ENCODE results near the gene PMIS2.
A peak's percentile ranks its signal among the peaks of the same experiment; 100 is the strongest.

Gene PMIS2

GRCh38 chr19:35549174-35549788, 36.7 kb upstream of the PMIS2 start:
- Histone ChIP-seq H3K4me1 (ENCODE audit: control insufficient read depth, insufficient read depth, low read length) (peaks cover 14% of the 10 kb centered on the region), H3K9me3 (ENCODE audit: control insufficient read depth, low read length) (no peaks in the 10 kb centered on the region), H3K27me3 (replicated peaks; ENCODE audit: control insufficient read depth, insufficient read depth, low read length) (no peaks in the 10 kb centered on the region), H3K9ac (ENCODE audit: low read length) (no peak overlapping the region), H3K36me3 (ENCODE audit: control insufficient read depth, insufficient read depth, low read length, severe bottlenecking) (peaks cover 4% of the 10 kb centered on the region), H3K4me3 (ENCODE audit: low read length) (no peak overlapping the region)
- peak; percentile 92 for DNase-seq (ENCODE audit: low read depth)

- Histone ChIP-seq H3K4me3 (ENCODE audit: low read length) (no peak overlapping the region), H3K9ac (ENCODE audit: low read length) (no peak overlapping the region), H3K9me3 (ENCODE audit: control insufficient read depth, low read length) (no peaks in the 10 kb centered on the region), H3K36me3 (ENCODE audit: control insufficient read depth, insufficient read depth, low read length, severe bottlenecking) (peaks cover 4% of the 10 kb centered on the region), H3K27me3 (replicated peaks; ENCODE audit: control insufficient read depth, insufficient read depth, low read length) (no peaks in the 10 kb centered on the region), H3K4me1 (ENCODE audit: control insufficient read depth, insufficient read depth, low read length) (peaks cover 9% of the 10 kb centered on the region)
- no peak for DNase-seq (ENCODE audit: low read depth)
Observed at GRCh38 chr19:35549879-35550523, 36.0 kb upstream of the PMIS2 start.

DNA sequence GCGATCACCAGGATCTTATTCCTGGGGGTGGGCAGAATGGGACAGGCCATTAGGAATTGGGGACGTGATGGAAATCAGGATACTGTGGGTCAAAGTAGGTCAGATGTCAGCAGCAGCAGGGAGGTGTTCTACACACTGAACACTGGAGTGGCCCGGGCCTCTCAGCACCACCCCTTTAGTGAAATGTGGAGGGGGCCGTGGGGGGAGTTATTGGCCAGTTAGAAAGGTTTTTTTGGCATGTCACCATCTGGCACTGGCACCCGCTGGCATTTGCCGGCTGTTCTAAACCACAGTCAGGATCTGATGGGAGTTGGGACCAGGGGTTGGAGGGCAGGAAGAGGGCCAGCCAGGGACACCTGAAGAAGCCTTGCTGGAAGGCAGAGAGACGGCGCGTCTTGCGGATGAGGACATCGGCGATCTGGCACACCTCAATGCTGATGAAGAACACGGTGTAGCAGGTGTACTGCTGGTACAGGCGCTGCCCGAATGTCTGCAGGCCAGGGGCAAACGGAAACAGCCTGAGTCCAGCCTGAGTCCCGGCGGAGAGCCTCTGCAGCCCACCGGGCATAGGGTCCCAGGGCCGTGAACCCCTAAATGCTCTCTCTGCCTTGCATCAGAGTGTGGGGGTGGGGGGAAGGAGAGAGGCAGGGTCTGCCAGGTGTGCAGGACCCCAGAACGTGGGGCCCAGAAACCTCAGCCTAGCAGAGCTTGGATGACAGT, 34.7 kb upstream of the PMIS2 start:
- Histone ChIP-seq H3K9me3 (ENCODE audit: control insufficient read depth, low read length) (no peaks in the 10 kb centered on the region), H3K4me3 (ENCODE audit: low read length) (no peak overlapping the region), H3K9ac (ENCODE audit: low read length) (no peak overlapping the region), H3K27me3 (replicated peaks; ENCODE audit: control insufficient read depth, insufficient read depth, low read length) (peaks cover 6% of the 10 kb centered on the region), H3K36me3 (ENCODE audit: control insufficient read depth, insufficient read depth, low read length, severe bottlenecking) (peaks cover 4% of the 10 kb centered on the region), H3K4me1 (ENCODE audit: control insufficient read depth, insufficient read depth, low read length) (peaks cover 6% of the 10 kb centered on the region)
- no peak for DNase-seq (ENCODE audit: low read depth)

GRCh38 chr19:35552534-35553384, 33.2 kb upstream of the PMIS2 start:
- Histone ChIP-seq H3K4me3 (ENCODE audit: low read length) (no peak overlapping the region), H3K9ac (ENCODE audit: low read length) (no peak overlapping the region), H3K4me1 (ENCODE audit: control insufficient read depth, insufficient read depth, low read length) (no peaks in the 10 kb centered on the region), H3K9me3 (ENCODE audit: control insufficient read depth, low read length) (no peaks in the 10 kb centered on the region), H3K36me3 (ENCODE audit: control insufficient read depth, insufficient read depth, low read length, severe bottlenecking) (no peaks in the 10 kb centered on the region), H3K27me3 (replicated peaks; ENCODE audit: control insufficient read depth, insufficient read depth, low read length) (peaks cover 18% of the 10 kb centered on the region)
- DNase-seq (ENCODE audit: low read depth), result no peak

GRCh38 chr19:35553385-35554000, 32.5 kb upstream of the PMIS2 start:
- no peak for DNase-seq (ENCODE audit: low read depth)
- no peaks in the 10 kb centered on the region for H3K4me1 ChIP-seq (ENCODE audit: control insufficient read depth, insufficient read depth, low read length)
- peaks cover 22% of the 10 kb centered on the region for H3K27me3 ChIP-seq (replicated peaks; ENCODE audit: control insufficient read depth, insufficient read depth, low read length)
- no peaks in the 10 kb centered on the region for H3K9me3 ChIP-seq (ENCODE audit: control insufficient read depth, low read length)
- no peaks in the 10 kb centered on the region for H3K36me3 ChIP-seq (ENCODE audit: control insufficient read depth, insufficient read depth, low read length, severe bottlenecking)
- no peak overlapping the region for H3K9ac ChIP-seq (ENCODE audit: low read length)
- no peak overlapping the region for H3K4me3 ChIP-seq (ENCODE audit: low read length)

- H3K9me3 ChIP-seq (ENCODE audit: control insufficient read depth, low read length), result no peaks in the 10 kb centered on the region
- H3K9ac ChIP-seq (ENCODE audit: low read length), result no peak overlapping the region
- no peak for DNase-seq (ENCODE audit: low read depth)
- no peaks in the 10 kb centered on the region for H3K36me3 ChIP-seq (ENCODE audit: control insufficient read depth, insufficient read depth, low read length, severe bottlenecking)
- H3K27me3 ChIP-seq (replicated peaks; ENCODE audit: control insufficient read depth, insufficient read depth, low read length), result peaks cover 27% of the 10 kb centered on the region
- no peak overlapping the region for H3K4me3 ChIP-seq (ENCODE audit: low read length)
- H3K4me1 ChIP-seq (ENCODE audit: control insufficient read depth, insufficient read depth, low read length), result no peaks in the 10 kb centered on the region
Observed at GRCh38 chr19:35554076-35554475, 31.9 kb upstream of the PMIS2 start.

DNA sequence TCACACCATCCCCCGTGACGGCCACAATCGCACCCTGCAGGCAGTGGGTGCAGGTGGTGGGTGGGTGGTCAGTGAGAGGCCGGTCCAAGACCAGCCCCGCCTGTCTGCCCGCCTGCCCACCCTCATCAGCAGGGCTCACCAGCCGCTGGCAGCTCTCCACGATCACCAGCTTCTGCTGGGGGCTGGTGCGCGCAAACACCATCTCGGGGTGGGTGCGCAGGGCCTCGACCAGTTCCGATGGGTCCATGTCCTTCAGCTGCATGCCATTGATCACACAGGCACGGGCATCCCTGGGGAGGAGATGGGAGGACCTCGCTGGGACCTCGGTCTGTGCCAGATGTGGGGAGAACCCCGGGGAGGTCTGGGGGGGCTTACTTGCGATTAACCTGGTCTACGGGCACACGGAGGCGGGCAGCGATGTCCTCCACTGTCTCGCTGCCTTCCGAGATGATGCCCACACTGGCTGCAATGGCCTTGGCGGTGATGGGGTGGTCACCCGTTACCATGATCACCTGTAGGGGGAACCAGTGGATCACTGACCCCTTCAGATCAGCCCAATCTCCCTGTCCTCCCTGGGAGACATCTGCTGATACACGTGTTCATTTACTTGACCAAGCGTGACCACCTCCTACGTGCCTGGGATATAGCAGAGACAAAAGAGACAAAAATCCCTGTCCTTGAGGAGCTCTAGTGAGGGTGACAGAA, 30.5 kb upstream of the PMIS2 start:
- H3K9ac ChIP-seq (ENCODE audit: low read length), result no peak overlapping the region

GRCh38 chr19:35556025-35556590, 29.9 kb upstream of the PMIS2 start:
- no peaks in the 10 kb centered on the region for H3K9me3 ChIP-seq (ENCODE audit: control insufficient read depth, low read length)
- DNase-seq (ENCODE audit: low read depth), result no peak
- no peaks in the 10 kb centered on the region for H3K4me1 ChIP-seq (ENCODE audit: control insufficient read depth, insufficient read depth, low read length)
- no peak overlapping the region for H3K4me3 ChIP-seq (ENCODE audit: low read length)
- no peak overlapping the region for H3K9ac ChIP-seq (ENCODE audit: low read length)
- no peaks in the 10 kb centered on the region for H3K36me3 ChIP-seq (ENCODE audit: control insufficient read depth, insufficient read depth, low read length, severe bottlenecking)
- H3K27me3 ChIP-seq (replicated peaks; ENCODE audit: control insufficient read depth, insufficient read depth, low read length), result peaks cover 45% of the 10 kb centered on the region

More for the DNA sequence above, 30.5 kb upstream of the PMIS2 start:
- DNase-seq (ENCODE audit: low read depth), result no peak
- Histone ChIP-seq H3K4me3 (ENCODE audit: low read length) (no peak overlapping the region), H3K27me3 (replicated peaks; ENCODE audit: control insufficient read depth, insufficient read depth, low read length) (peaks cover 39% of the 10 kb centered on the region), H3K9me3 (ENCODE audit: control insufficient read depth, low read length) (no peaks in the 10 kb centered on the region), H3K36me3 (ENCODE audit: control insufficient read depth, insufficient read depth, low read length, severe bottlenecking) (no peaks in the 10 kb centered on the region), H3K4me1 (ENCODE audit: control insufficient read depth, insufficient read depth, low read length) (no peaks in the 10 kb centered on the region)

DNA sequence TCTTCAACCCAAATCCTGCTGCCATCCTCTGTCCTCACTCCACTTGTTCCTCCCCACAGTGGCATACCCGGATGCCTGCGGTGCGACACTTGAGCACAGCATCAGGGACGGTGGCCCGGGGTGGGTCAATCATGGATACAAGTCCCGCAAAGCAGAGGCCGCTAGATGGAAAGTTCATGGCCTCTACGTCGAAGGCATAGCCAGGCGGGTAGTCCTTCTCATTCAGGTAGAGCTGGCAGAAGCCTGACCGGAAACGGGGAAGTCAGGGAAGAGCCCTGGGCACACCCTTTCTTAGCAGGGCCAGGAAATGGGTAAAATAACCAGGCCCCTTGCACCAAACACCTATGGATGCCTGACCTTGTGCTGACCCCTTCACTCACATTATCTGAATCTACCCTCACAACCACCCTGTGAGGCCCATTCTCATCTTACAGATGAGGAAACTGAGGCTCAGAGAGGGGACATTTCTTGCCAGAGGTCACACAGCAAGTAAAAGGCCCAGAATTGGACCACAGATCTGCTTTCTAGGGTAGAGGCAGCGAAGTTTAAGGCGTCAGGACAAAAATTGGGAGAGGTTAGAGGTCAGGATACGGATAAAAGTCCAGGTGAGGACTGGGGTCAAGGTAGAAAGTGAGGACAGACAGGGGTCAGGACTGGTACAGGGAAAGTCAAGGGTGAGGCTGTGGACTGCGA, 29.0 kb upstream of the PMIS2 start:
- H3K4me3 ChIP-seq (ENCODE audit: low read length), result no peak overlapping the region
- no peak for DNase-seq (ENCODE audit: low read depth)
- H3K9ac ChIP-seq (ENCODE audit: low read length), result no peak overlapping the region
- H3K36me3 ChIP-seq (ENCODE audit: control insufficient read depth, insufficient read depth, low read length, severe bottlenecking), result no peaks in the 10 kb centered on the region
- H3K4me1 ChIP-seq (ENCODE audit: control insufficient read depth, insufficient read depth, low read length), result no peaks in the 10 kb centered on the region
- H3K9me3 ChIP-seq (ENCODE audit: control insufficient read depth, low read length), result no peaks in the 10 kb centered on the region
- peaks cover 50% of the 10 kb centered on the region for H3K27me3 ChIP-seq (replicated peaks; ENCODE audit: control insufficient read depth, insufficient read depth, low read length)
